Esophagus squamous epithelium (tissue), 5 donors: Measurements from ENCODE around the gene SLC25A43. TPM values are rescaled to one million over a fixed set of nuclear protein-coding genes. Genes with fewer than 3 reads are reported as not detected.

Experiments used
- DNase-seq: peaks from one replicate; lab custom pipeline; 2025; lab: John Stamatoyannopoulos, UW
- H3K27ac ChIP-seq, 4 donors: fragments of 200-600 bp; sonication (generic); one replicate each; pipeline ENCODE4 v1.5.1; 2016 to 2019; ENCODE audit warnings: mild to moderate bottlenecking in 1 of 4
- H3K27me3 ChIP-seq, 4 donors: fragments of 200-600 bp; sonication (generic); 1 replicate in 3 of 4; 2 replicates in 1 of 4; pipeline versions ENCODE4 v1.5.1 to v1.6.0; 2017 to 2021; ENCODE audit warnings: antibody characterized with exemption in 1 of 4
- H3K36me3 ChIP-seq, 3 donors: fragments of 200-600 bp; sonication (generic); one replicate each; pipeline ENCODE4 v1.5.1; 2016 to 2019
- H3K4me1 ChIP-seq, 3 donors: fragments of 200-600 bp; sonication (generic); one replicate each; pipeline ENCODE4 v1.5.1; 2017 to 2019
- H3K4me3 ChIP-seq, 4 donors: fragments of 200-600 bp; sonication (generic); 1 replicate in 3 of 4; 2 replicates in 1 of 4; pipeline ENCODE4 v1.5.1; 2016 to 2019; ENCODE audit warnings: mild to moderate bottlenecking in 2 of 4, moderate library complexity in 1 of 4
- H3K9me3 ChIP-seq, 3 donors: fragments of 200-600 bp; sonication (generic); one replicate each; pipeline ENCODE4 v1.5.1; 2016 to 2019
- CTCF ChIP-seq, 6 experiments: fragments of 450-650 bp in 4 of 6; fragments of 200-600 bp in 2 of 6; sonication (generic) in 2 of 6; IDR thresholded peaks; one replicate each; pipeline ENCODE4 v1.5.1; 2016 to 2019; ENCODE audit warnings: antibody characterized with exemption in 6 of 6, mild to moderate bottlenecking in 4 of 6, moderate library complexity in 4 of 6
- POLR2A ChIP-seq, 4 donors: fragments of 450-650 bp; IDR thresholded peaks; one replicate each; pipeline ENCODE4 v1.6.1; 2017; ENCODE audit warnings: antibody characterized with exemption in 4 of 4, mild to moderate bottlenecking in 4 of 4, moderate library complexity in 3 of 4
- WGBS, 2 donors: methylation state at CpG; one replicate each; pipeline ENCODE4 v1.1.5; 2018; 5-methylcytosine and 5-hydroxymethylcytosine counted together
- intact Hi-C: fragments of 100-400 bp; cut with DNase I; formaldehyde crosslinking; loops from one replicate; pipeline ENCODE4 v1.15.0; 2022
- total RNA-seq, 4 donors: library from RNA; depleted of rRNA; stranded (reverse); fragments of >200 nt; gene quantifications; one replicate each; pipeline ENCODE4 v1.1.0, GENCODE V29; 2016
- donor health status: DM: yes; HTN: yes; CAD: no.

The SLC25A43 gene
- total RNA-seq, 4 donors from 2014 or later: 26.1 to 39.0 (median 33.3) TPM

- TF ChIP-seq CTCF (IDR thresholded peaks at IDR 0.05): no peak
- TF ChIP-seq POLR2A (IDR thresholded peaks at IDR 0.05): no peak
- H3K36me3 ChIP-seq: peaks cover 0 to 21% (median 0%) of the 10 kb centered on the region in 3 donors
- no peaks in the 10 kb centered on the region for H3K9me3 ChIP-seq
- H3K4me3 ChIP-seq: no peak overlapping the region
- no peak for DNase-seq
- intact Hi-C loops: no loop called here
- peaks cover 0 to 53% (median 0%) of the 10 kb centered on the region in 3 donors for H3K4me1 ChIP-seq
- no peak overlapping the region for H3K27ac ChIP-seq
- H3K27me3 ChIP-seq: no peaks in the 10 kb centered on the region
- 76 to 77% methylated on average over 23 of the region's 23 CpGs for WGBS, 2 donors
These were observed 75.7 kb downstream of the SLC25A43 start for GRCh38 chrX:119474615-119475388.

GRCh38 chrX:119475389-119476101 lies 76.4 kb downstream of the SLC25A43 start:
- Histone ChIP-seq H3K36me3 (peaks cover 0 to 14% (median 0%) of the 10 kb centered on the region in 3 donors), H3K9me3 (no peaks in the 10 kb centered on the region), H3K4me3 (no peak overlapping the region), H3K27me3 (no peaks in the 10 kb centered on the region), H3K4me1 (peaks cover 0 to 50% (median 0%) of the 10 kb centered on the region in 3 donors), H3K27ac (peak overlapping the region in 3 of 4 donors; percentile 9 to 46 (median 14))
- WGBS, 2 donors: 52 to 53% methylated on average over 9 to 11 of the region's 11 CpGs
- DNase-seq: no peak
- intact Hi-C loops: no loop called here
- TF ChIP-seq CTCF (IDR thresholded peaks at IDR 0.05) (no peak), POLR2A (IDR thresholded peaks at IDR 0.05) (no peak)

DNA sequence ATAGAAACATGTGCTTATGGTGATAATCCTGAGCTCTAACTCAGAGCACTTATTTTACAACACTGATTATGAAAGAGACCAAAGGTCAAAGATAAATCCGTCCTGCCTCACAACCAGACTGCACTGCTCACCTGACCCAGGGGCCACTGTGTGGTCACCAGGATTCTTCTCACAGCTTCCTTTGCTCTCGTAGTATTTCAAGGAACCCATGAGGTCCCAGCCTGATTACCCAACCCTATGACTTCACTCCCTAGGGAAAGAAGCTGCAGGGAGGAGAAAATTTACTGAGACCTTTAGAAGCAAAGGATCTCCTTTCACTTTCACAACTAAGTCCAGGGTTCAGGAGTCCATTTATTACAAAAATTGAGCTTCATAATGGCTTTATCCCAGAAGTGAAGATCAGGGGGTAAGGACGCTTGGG lies 78.7 kb downstream of the SLC25A43 start:
- H3K36me3 ChIP-seq: no peaks in the 10 kb centered on the region
- intact Hi-C loops: no loop called here
- 33 to 66% methylated on average over 2 to 3 of the region's 3 CpGs for WGBS, 2 donors
- H3K27ac ChIP-seq: peak overlapping the region; percentile 10 to 63 (median 44)
- peaks cover 0 to 72% (median 9%) of the 10 kb centered on the region in 3 donors for H3K4me1 ChIP-seq
- TF ChIP-seq POLR2A (IDR thresholded peaks at IDR 0.05) (no peak), CTCF (IDR thresholded peaks at IDR 0.05) (no peak)
- H3K4me3 ChIP-seq: no peak overlapping the region
- no peaks in the 10 kb centered on the region for H3K9me3 ChIP-seq
- no peak for DNase-seq
- no peaks in the 10 kb centered on the region for H3K27me3 ChIP-seq

GRCh38 chrX:119478504-119478903 lies 79.4 kb downstream of the SLC25A43 start:
- TF ChIP-seq CTCF (IDR thresholded peaks at IDR 0.05): no peak
- no peak for TF ChIP-seq POLR2A (IDR thresholded peaks at IDR 0.05)
- Histone ChIP-seq H3K36me3 (no peaks in the 10 kb centered on the region), H3K9me3 (no peaks in the 10 kb centered on the region), H3K27me3 (no peaks in the 10 kb centered on the region), H3K27ac (peak overlapping the region in 3 of 4 donors; percentile 10 to 63 (median 57)), H3K4me1 (peaks cover 0 to 76% (median 9%) of the 10 kb centered on the region in 3 donors), H3K4me3 (no peak overlapping the region)
- 52 to 68% methylated on average over 4 of the region's 4 CpGs for WGBS, 2 donors
- intact Hi-C loops: no loop called here
- no peak for DNase-seq

GRCh38 chrX:119479845-119480244 lies 80.7 kb downstream of the SLC25A43 start:
- no peaks in the 10 kb centered on the region for H3K9me3 ChIP-seq
- no peaks in the 10 kb centered on the region for H3K27me3 ChIP-seq
- TF ChIP-seq CTCF (IDR thresholded peaks at IDR 0.05) (no peak), POLR2A (IDR thresholded peaks at IDR 0.05) (no peak)
- DNase-seq: no peak
- no peak overlapping the region for H3K4me3 ChIP-seq
- WGBS, 2 donors: 46 to 61% methylated on average over 2 of the region's 2 CpGs
- intact Hi-C loops: no loop called here
- peaks cover 0 to 76% (median 9%) of the 10 kb centered on the region in 3 donors for H3K4me1 ChIP-seq
- H3K36me3 ChIP-seq: no peaks in the 10 kb centered on the region
- H3K27ac ChIP-seq: peak overlapping the region in 3 of 4 donors; percentile 46 to 83 (median 76)
